NT2/D1 (cell line): ENCODE results near the gene FBLN5.

Experiments used
- SUZ12 ChIP-seq: IDR thresholded peaks from 2 replicates; pipeline ENCODE4 v1.6.1; 2011; ENCODE audit not compliant: insufficient read length, insufficient read depth; ENCODE audit errors: extremely low read depth
- YY1 ChIP-seq: IDR thresholded peaks from 2 replicates; pipeline ENCODE4 v1.6.1; 2011; ENCODE audit not compliant: insufficient read length, insufficient read depth
- ZNF274 ChIP-seq: IDR thresholded peaks from 2 replicates; pipeline ENCODE4 v1.6.1; 2011; ENCODE audit warnings: mild to moderate bottlenecking, low read depth, low read length

- TF ChIP-seq YY1 = no peak
- no peak for TF ChIP-seq ZNF274
- TF ChIP-seq SUZ12 = no peak
These were observed 43.0 kb downstream of the FBLN5 start for GRCh38 chr14:91904483-91904882.
